ENCODE data around the gene PRR5L.

Gene PRR5L

DNA sequence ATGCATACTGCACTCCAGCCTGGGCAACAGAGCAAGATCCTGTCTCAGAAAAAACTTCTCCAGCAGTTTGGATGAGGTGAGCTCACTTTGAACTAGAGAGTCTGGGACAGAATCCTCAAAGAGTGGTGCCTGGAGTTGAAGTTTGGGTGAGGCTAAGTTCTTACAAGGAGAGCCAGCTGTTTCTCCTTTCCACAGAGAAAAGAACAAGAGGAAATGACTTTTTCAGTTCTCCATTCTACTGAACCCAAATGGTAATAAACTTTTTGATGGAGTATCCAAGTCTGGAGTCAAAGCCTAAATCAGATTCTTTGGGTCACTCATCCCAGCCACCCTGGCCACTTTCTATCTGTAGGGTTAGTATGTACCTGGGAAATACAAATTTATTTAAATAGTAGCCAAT lies 111.3 kb downstream of the PRR5L start:
- no peak for DNase-seq

DNA sequence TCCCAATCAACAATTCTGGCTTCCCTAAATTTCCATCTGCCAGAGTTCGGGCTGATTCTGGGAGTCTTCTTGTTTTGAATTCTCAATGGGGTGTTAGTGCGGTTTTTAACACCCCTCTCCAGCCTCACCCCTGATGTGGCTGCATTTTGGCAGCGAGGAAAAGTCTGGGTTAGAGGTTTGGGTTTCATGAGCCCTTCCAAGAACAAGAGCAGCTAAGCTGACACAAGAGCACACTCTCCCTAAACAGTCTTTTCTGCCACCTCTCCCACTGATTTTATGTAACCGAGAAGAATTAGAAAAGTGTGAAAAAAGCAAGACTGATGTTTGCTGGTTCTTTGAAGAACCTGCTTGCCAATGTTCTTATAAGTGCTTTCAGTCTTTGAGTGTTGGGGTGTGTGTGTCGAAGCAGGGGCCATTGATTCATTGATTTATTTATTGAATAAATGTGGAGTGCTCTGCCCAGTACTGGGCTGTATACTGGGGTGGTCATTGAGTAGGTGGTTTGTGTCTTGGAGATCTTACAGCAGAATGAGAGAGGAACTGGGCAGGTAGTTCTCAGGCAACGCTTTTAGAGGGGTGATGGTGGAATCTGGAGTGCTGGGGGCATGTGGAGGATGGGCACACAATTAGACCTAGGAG lies 112.5 kb downstream of the PRR5L start:
- DNase-seq, result no peak

DNA sequence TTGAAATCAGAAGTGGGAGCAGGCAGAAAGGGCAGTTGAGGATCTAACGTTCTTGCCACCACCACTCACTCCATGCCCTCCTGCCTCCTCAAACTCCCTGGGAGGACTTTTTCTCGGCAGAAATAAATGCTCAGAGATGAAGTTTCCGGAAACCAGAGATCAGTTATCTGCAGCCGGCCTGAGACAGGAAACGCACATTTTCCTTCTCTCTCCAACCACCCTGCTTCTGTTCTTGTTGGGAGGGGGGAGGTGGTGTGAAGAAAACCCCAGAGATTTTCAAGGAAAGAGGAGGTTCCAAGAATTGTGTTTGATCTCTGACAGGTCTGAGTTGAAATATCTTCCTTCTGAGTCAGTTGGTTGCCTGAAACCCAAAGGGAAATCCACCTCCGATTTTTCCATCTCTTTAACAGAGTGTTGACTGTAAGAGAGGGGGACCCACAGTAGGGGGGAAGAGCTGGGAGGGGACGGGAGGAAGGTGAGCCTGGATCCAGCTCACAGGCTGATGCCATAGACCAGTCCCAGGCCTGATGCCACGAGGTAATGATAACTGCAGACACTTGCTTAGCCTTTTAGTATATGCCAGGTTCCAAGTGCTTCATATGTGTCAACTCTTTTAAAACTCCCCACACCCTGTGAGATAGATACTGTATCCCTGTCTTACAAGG lies 113.2 kb downstream of the PRR5L start:
- no peak for DNase-seq

DNA sequence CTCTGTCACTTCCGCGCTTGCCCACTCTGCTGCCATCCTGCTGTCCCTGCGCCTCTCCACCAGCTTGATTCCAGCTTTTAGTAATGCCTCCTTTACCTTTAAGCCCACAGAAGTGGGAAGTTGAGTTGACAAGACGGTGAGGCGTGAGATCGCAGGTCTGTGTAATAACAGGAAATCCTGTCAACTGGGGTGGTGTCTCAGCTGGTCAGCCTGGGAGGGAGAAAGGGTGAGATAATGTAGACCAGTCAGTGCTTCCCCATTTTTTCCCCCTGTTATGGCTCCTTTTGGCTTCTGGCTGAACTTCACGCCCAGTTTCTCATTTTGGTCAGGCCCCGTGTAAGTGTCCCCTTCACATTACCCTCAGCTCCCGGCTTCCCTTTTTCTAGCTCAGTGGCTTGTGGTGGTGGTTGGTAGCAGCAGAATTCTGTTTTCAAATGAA lies 115.1 kb downstream of the PRR5L start:
- DNase-seq, result no peak

DNA sequence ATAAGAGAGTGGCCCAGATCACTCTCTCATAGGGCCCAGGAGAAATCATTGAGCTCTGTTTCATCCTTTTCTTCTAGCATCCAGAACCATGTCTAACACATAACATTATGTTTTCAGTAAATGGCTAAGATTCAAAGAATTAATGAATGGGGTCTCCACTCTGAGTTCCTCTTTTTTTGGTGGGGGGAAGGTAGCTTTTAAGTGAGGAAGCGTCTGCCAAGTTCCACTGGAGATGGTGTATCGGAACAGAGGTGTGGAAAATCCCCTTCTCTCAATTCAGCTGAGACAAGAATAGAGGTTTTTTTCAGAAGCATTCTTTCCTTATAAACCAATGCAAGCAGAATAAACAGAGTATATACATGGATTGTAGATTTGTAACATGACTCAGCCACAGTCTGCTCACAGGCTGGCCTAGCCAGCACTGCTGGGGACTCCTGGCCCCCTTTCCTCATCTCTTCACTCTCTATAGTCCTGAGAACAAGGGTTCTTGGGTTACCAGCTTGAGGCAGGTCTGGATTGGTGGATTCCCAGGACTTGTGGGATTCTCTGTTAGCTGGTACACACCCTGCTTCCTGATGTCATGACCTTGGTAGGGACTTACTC lies 116.8 kb downstream of the PRR5L start:
- no peak for DNase-seq

DNA sequence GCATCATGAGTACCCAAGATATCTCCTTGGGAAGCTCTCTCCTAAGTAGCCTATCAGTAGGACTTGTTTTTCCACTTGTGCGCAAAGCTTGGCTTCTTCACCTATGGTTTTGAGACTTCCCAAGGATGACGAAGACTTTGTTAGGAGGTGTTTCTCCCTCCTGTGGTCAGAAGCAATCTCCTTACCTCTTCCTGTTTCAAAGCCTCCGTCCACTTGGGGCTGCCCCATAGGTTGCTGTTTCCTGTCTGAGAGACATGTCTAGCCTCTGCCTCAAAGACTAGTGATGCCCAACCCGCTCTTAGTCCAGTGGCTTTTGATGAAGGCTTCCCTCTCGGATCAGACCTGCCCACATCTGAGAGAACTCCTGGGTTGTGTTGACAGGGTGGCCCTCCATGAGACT lies 121.1 kb downstream of the PRR5L start:
- DNase-seq, result no peak

DNA sequence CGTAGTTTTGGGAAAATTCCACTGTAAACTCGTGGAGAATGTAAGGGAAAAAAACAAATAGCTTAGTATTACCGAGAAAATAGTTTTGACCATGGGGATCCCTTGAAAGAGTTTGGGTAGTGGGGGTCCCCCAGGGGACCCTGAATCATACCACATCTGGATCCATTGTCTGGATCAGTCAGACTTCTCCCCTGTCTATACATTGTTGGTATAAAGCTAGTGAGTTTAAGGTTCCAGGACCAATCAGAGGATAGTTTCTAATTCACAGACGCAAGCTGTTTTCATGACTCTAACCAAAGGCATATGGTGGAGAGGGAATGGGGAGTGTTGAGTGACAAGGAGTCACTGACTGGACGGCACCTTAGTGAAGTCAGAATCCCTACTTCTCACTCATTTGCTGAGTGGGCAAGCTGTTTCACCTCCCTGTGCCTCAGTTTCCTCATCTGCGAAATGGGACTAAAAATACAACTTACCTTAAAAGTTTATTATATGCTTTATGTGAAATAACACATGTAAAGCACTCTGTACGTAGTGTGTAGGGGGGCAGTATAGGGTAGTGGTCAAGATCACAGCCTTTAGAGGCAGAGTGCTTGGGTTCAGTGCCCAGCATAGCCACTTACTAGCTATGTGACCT lies 123.8 kb downstream of the PRR5L start:
- DNase-seq, result no peak

DNA sequence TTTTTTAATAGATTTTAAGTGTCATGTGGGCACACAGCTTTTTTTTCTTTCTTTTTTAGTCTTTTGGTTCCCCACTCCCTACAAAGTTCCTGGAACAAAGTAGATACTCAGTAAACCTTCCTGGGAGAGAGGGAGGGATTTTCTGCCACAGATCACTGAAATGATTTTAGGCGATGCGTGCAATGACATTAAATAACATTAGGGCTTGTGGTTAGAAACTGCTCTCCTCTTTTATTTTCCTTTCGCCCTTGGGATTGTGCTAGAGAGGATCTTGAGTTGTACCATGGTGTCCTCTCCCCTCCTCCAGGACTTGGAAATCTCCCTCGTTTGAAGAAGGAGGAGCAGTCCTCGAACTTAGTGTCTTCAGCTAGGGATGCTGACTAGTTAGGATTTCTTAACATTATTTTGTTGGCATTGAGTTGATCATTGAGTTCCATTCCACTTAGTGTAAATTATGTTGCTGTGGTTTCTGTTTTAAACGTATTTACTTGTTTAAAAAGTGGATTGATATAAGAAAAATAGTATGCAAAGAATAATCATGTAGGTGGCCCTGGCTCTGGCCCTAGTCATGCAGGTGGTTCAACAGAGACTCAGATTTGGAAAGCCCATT lies 125.6 kb downstream of the PRR5L start:
- no peak for DNase-seq

DNA sequence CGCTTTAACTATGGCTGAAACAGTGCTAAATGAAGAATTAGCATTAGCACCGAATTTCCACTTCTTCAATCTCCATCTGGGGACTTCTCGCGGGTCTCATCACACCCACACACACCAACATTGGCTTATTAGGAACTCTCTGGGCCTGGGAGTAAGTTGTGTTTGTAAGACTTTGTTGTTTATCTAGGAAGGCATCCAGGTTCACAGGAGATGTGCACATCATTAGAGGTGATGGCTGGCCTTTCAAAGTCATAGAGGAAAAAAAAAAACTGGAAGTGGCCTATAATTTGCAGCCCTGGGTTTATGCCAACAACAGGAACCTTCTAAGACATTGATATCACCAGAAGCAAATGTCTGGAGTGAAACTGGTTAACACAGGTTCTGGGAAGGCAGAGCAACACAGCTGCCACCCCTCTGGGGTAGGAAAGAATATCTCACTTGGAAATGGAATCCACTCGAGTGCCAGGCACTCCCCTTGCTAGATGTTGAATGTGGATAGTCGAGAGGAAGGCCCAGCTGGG lies 129.5 kb downstream of the PRR5L start:
- no peak for DNase-seq

DNA sequence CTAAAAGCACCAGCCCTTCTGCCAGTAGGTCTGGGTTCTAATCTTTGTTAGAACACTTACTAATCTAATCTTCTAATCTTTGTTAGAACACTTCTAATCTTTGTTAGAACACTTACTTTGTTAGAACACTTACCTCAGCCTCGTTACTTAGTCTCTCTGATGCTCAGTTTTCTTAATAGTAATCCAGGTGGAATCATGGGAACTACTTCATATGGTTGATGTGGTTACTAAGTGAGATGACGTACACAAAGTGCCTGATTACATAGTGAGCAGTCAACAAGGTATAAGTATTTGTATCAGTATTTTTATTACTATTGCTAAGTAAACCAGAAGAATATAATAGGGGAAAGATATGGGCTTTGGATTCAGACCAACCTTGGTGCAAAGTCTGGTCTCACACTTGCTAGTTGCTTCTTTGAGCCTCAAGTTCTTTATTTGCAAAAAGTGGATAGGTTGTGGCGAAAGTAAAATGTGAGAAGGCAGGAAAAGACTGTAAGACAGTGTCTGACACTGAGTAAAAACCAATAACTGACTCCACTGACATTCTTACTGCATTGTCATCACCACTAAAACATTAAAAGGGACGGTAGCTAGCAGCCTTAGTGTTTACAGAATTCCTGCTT lies 130.2 kb downstream of the PRR5L start:
- no peak for DNase-seq

DNA sequence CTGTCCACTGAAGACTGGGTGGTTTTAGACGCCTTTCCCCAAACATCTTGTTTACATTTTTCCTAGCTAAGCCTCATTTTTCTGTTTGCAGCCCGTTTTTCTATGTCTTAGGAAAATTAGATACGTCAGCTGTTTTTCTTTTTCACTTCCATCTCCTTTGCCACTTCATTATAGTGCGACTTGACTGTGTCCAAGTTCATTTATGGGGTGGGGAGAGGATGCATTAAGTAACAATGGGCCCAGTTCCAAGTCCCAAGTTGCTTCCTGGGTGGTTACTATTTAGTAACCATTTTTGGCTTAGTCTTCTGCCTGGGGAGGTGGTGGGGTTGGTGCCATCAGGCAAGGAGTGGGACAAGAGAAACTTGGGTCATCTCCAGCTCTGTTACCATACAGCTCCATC lies 131.0 kb downstream of the PRR5L start:
- DNase-seq, result no peak

DNA sequence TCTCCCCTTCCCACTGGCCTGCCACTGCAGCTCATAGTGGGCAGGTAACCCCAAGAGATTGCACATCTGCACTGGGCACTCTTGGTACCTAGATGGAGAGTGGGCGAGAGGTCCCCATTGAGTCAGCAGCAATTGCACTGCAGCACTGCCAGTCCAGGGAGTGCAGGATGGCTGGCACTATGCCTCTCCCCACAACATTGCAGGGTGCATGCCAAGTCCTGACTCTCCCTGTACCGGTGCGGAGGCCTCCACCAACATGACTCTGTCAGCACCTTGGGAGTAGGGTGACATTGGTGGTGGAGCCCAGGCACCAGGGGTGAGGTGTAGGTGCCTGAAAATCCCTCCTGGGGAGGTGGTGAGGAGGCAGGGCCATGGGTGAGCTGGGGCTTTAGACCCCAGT lies 131.8 kb downstream of the PRR5L start:
- DNase-seq, result no peak

DNA sequence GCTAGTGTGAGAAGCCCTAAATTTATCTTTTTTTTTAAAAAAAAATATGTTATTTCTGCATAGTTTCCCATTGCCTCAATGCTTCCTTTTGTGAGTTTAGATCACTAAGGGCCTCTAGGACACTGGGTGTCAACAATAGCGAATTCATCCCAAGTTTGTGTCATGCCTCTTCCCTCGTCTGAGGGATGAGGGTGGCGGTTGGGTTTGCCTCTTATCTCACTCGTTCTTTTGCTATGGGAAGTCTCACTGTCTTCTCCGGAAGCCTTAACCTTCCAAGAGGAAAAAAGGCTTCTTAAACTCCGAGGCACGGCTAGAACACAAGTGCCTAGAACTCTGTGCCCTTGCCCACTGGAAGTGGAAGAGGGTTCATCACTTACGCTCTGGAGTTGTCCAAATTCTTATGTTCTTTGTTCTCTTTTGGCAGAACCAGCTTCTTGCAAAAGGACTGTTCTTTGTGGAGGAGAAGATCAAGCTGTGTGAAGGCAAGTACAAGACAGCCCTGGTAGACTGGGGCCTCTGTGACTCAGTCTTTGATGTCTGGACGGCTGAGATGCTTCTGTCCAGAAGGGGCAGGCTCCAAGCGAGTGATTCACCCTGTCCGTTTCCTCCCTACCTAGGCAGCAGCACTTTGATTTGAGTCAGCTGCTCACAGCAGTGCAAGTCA lies 135.5 kb downstream of the PRR5L start:
- DNase-seq, result peak; percentile 98

DNA sequence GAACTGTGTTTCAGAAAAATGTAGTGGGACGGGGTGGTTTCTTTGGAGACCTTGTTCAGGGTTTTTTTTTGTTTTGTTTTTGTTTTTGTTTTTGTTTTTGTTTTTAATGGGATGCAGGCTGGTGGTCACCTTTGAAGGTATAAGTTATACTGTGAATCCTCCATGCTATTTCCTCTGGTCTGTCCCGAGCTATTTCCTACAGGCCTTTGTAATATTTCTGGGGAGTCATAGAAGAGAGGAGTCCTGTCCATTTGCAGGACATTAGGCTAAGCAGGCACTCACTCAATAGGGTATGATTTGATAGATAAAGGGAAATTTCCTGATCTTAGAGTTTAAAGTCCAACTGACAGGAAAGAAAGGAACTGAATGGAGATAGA lies 136.0 kb downstream of the PRR5L start:
- DNase-seq, result no peak

DNA sequence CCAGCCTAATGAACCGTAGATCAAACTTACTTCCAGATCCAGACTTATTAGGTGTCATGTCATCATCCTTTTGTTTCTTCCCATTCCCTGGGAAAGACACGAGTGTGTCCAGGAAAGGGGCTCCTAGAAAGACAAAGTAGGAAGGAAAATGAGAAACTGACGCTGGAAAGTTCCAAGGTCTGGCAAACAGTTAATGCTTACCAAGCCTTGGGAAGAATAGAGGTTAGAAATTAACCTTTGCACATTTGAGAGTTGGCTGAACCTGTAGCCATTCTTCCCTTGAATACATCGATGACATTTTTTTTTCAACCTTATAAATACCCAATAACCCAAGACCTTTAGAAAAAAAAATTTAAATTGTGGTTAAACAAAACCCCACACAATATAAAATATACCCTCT lies 136.7 kb downstream of the PRR5L start:
- no peak for DNase-seq

DNA sequence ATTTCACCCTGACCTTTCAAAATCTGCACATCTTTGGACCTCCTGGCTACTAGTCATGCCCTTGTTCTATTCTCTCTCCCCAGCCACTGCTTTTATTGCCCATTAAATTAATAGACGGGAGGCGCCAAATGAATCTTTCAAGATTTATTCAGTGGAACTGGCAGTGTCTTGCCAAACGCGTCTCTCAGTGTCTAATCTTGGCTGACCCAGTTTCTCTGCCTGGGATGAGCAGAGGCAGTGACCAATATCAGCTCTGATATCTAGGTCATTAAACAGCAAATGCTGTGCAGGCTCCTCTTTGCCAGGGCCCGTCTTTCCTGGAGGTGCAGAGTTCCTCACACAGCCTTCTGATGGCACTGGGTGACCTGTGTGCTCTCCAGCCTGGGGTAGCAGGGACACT lies 140.0 kb downstream of the PRR5L start:
- DNase-seq, result no peak

DNA sequence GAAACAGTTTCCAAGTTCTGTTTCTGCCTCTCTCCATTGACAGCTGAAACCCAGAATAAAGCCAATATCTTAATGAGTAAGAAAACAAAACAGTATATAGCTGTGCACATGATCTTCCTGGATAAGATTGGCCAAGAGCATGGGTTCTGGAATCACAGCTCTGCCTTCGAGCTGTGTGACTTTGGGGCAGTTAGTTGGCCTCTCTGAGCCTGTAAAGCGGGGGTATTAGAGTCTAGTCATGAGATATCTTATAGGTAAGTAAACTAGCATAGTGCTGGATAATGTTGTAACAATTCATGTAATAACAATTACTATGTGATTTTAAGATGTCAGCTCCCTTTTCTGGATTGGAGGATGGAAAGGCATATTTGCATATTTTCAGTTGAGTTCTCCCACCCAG lies 140.5 kb downstream of the PRR5L start:
- DNase-seq, result no peak

DNA sequence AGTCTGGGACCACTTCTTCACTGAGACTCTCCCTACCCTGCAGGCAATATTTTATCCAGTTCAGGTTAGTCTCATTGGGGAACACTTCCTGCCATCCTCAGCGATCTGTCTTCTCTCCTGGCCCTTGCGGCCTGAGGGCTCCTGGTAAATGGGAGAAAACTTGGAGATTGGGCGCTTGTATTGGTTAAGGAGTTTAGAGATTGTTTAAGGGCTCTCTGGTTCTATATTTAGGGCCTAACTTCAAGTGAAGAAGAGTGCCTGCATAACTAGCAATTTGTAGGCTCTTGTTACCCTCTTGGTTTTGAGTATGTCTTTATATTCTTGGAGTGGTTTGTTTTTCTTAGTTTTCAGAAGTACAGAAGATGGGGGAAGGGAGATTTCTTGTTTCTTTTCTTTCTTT lies 141.3 kb downstream of the PRR5L start:
- no peak for DNase-seq

DNA sequence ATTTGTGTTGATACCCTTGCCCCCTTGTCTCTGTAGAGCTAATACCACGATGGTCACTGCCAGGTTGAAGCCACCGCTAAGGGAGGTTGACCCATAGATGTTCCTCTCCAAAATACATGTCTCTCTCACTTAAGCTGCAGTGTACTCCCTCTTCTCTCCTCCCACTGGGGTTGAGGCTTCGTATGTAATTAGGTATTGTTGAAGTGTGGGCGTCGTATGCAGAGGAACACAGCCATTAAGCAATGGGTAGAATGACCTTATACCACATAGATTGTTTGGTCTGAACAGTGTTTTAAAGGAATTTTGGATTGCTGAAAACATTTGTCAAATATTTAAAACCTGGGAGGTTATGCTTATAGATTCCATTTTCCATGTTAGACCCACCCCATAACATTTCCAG lies 142.0 kb downstream of the PRR5L start:
- DNase-seq, result no peak

DNA sequence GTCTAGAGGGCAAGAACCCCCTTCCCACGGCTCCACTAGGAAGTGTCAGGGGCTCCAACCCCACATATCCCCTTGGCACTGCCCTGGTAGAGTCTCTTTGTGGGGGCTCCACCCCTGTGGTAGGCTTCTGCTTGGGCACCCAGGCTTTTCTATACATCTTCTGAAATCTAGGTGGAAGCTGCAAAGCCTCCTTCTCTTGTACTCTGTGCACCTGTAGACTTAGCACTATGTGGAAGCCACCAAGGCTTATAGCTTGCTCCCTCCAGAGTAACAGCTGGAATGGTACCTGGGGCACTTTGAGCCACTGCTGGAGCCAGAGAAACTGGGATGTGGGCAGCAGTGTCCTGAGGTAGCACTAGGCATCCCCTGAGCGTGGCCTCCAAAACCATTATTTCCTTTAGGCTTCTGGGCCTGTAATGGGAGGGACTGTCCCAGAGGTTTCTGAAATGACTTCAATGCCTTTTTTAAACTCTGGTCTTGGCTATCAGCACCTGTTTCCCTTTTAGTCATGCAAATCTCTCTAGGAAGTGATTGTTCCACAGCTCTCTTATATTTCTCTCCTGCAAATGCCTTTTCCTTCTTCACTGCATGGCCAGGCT lies 145.6 kb downstream of the PRR5L start:
- DNase-seq, result no peak

DNA sequence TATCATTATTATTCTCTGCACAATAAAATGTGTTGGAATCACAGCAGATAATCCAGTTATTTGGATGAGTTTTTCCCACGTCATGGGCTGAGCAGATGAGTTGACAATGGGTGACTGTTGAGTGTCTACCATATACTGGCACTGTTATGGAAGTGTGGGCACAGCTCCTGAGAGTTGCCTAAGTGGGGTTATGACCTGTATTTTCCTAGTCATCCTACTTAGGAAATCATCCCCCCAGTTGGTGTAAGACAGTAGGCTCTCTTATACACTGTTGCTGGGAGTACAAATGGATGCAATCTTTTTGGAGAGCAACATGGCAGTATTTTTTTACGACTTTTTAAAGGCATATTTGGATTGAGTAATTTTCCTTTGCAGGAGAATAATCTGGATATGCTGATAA lies 147.6 kb downstream of the PRR5L start:
- DNase-seq, result no peak

DNA sequence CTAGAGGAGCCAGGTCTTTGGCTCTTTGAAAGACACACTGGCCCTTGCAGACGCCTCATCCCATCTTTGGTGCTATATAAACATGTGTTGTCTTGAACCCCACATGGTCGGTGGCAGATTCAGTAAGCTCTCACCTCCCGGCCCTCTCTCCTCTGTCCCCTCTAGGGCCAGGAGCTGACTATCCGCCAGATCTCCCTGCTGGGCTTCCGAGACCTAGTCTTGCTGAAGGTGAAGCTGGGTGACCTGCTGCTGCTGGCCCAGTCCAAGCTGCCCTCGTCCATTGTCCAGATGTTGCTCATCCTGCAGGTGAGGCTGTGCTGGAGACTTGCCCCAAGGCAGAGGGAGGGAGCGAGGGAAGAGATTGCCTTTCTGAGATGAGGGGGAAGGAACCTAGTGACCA lies 150.0 kb downstream of the PRR5L start:
- DNase-seq, result no peak

Data from islet precursor cell (in vitro differentiated cells).